Right lung (tissue), 10 donors: Measurements from ENCODE around the gene IWS1. TPM values are rescaled to one million over a fixed set of nuclear protein-coding genes. Genes with fewer than 3 reads are reported as not detected.
"Not testable (repeated sequence)": the region's sequence is repeated elsewhere in the genome, so short reads cannot be mapped to it uniquely, and the experiment has no call there.

Experiments used
- DNase-seq, 2 donors: peaks; one replicate each; pipeline ENCODE4 v3.0.0-alpha.2; 2013
- long read RNA-seq, 8 donors: transcript quantifications; one replicate each; lab custom pipeline, GENCODE V29; 2026
- polyA plus RNA-seq, 5 donors: library from polyadenylated mRNA; unstranded; fragments of 120-200 nt; gene quantifications; one replicate each; pipeline versions ENCODE4 v1.2.1 to v1.2.3, GENCODE V29; 2013; ENCODE audit warnings: inconsistent platforms in 1 of 5, low replicate concordance in 1 of 5; ENCODE audit not compliant: insufficient read length in 5 of 5, insufficient read depth in 1 of 5

IWS1 gene
- 10 to 100 TPM; 52.0 to 73.5 (median 66.0) TPM for polyA plus RNA-seq
- long read RNA-seq, donor 1, partial matches to known transcripts, result 41 of 45 reads
- long read RNA-seq, donor 1, other reads (novel, unspliced or antisense), result 0 of 45 reads
- long read RNA-seq, donor 2, partial matches to known transcripts, result 5 of 9 reads
- long read RNA-seq, donor 2, other reads (novel, unspliced or antisense), result 0 of 9 reads
- long read RNA-seq, donor 3, partial matches to known transcripts, result 10 of 13 reads
- long read RNA-seq, donor 3, other reads (novel, unspliced or antisense), result 0 of 13 reads
- long read RNA-seq, donor 4, partial matches to known transcripts, result 13 of 14 reads
- long read RNA-seq, donor 4, other reads (novel, unspliced or antisense), result 0 of 14 reads
- long read RNA-seq, donor 5, partial matches to known transcripts, result 21 of 23 reads
- long read RNA-seq, donor 5, other reads (novel, unspliced or antisense), result 0 of 23 reads
- long read RNA-seq, donor 6, partial matches to known transcripts, result 18 of 19 reads
- long read RNA-seq, donor 6, other reads (novel, unspliced or antisense), result 0 of 19 reads
- long read RNA-seq, donor 7, partial matches to known transcripts, result 5 of 8 reads
- long read RNA-seq, donor 7, other reads (novel, unspliced or antisense), result 0 of 8 reads
- long read RNA-seq, donor 8, partial matches to known transcripts, result 0 of 2 reads
- long read RNA-seq, donor 8, other reads (novel, unspliced or antisense), result 0 of 2 reads

DNA sequence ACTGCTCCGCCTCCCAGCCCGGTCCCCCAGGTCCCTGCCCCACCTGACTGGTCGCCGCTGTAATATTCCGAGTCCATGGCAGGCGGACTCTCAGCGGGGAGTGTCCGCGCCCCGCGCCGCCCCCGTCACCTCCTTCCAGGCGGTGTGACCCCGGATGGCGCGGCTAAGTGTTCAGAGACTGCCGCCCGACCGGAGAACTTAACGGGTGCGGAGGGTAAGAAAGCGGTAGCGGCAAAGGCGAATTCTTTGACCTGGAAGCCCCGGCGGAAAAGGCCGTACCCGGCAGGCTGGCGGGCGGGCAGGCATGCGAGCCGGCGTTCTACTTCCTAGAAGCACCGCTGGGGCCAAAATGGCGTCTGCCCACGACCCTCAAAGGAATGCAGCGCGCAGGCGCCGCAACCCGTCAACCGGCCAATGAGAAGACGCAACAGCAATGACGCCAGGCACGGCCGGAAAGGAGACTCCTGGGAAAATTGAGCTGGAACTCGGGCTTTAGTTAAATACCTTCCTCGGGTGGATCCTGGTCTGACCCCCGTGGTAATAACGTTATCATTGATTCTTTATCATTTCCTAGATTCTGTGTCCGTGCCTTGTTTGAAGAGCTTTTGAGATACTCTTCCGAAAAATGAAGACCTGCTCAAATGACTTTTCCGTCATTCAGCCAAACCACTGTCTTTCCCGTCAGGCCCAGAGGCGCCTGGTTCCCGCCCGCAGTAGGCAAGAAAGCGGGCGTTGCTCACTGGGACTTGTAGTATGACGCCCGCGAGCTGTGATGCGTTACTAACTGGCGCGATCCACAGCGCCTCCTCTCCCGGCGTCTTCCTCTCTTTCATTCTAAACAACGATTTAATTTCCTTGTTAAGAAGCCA lies at the start of gene IWS1:
Gene IWS1, minus strand, starts transcription at position 358 of the 869 bp plus-strand sequence. Its CDS starts 281 bp downstream, at position 77.
- DNase-seq, result peak; percentile 97

DNA sequence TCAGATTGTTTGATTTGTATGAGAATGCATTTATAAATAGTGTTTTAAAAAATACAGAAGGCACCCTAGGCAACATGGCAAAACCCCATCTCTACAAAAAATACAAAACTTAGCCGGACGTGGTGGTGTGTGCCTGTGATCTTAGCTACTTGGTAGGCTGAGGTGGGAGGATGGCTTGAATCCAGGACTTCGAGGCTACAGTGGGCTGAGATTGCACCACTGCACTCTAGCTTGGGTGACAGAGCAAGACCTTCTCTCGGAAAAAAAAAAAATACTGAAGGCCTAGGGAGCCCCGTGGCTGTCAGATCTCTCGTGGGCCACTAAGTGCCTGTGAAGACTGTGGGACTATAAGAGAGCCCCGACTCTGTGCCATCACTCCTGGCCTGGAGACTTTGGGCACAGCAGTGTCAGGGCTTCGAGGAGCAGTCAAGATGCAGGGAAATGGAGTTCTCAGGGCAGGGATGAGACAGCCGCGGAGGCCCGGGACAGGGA lies 49.7 kb upstream of the IWS1 start:
- DNase-seq, result no peak

DNA sequence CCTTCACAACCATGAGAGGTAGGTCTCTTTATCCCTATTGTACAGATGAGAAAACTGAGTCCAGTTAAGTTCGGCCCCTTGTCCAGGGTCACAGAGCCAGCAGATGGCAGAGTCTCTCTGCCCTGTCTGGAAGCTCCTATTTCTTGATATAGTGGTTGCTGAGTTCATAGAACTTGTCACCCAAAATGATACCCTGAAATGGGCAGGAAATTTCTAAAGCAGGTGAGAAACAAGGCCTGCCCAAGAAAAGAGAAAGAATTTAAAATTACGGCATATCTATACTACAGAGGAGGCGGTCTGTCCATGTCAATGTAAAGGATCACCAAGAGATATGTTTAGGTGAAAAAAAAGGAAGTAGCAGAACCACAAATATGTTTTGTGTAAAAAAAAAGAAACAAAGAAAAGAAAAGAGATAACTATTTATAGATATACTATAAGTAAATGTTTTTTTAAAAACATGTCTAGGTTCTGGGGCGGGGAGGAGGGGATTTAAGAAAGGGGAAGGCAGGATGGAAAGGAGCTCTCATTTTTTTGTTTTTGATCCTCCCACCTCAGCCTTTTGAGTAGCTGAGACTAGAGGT lies 49.0 kb upstream of the IWS1 start:
- no peak for DNase-seq

DNA sequence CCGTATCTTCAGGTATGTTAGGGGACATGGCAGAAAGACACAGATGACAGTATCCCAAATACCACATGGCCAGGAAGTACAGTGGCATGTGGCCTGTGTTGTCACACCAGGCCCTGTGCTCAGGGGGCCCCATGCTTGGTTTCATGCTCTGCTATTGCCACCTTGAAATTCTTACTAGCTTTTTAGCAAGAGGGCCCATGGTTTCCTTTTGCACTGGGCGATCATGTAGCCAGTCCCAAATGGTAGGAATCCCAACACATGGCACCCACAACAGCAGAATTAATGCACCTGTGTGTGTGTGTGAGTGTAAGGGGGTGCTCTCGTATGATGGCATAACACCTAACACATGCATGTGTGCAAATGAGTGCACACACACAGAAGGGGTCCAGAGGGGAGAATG lies 48.4 kb upstream of the IWS1 start:
- DNase-seq, result no peak

DNA sequence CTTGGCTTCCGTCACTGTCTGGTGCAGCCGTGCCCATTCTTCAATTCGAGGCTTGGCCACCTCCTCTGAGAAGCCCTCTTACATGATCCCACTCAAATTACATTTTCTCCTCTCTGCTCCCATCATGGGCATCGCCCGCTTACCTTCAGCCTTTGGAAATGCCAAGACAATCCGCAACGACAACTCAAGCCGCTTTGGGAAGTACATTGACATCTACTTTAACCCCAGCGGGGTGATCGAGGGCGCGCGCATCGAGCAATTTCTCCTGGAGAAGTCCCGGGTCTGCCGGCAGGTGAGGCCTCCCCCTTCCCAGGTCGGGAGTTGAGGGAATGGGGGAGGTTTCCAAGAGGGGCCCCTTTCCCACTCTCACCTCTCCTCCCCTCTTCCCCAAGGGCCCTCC lies 47.5 kb upstream of the IWS1 start:
- no peak for DNase-seq

DNA sequence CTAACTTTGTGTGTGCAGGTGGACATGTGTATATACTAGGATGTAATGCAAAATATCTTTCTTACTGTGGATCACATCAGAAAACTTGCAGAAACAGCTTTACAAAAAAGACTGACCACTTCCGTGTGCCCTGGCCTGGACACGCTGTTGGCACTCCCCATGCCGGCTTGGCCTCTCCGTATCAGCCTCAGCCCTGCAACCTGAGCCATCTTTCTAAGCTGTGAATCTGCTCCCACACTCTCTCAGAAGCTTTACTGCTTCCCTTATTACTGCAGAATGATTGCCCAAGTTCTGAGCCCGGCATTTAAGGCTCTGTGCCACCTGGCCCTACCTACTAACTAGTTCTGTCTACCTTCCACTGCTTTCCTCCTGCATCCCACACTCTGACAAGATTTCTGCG lies 47.0 kb upstream of the IWS1 start:
- DNase-seq, result no peak

DNA sequence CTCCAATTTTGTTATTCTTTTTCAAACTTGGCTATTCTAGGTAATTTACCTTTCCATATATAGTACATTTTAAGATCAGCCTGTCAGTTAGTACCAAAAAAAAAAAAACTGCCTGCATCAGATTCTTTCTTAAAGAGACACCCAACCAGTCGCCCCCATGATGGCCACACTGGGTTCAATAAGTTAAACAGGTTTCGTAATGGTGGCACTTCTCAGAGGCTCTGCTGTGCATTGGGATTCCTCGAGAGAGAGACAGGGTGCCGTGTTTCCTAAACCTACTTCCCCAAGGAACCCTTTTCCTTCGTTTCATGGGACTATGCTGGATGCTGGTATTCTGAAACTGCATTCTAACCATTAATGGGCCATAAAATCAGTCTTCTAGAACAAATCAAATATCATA lies 46.6 kb upstream of the IWS1 start:
- no peak for DNase-seq

DNA sequence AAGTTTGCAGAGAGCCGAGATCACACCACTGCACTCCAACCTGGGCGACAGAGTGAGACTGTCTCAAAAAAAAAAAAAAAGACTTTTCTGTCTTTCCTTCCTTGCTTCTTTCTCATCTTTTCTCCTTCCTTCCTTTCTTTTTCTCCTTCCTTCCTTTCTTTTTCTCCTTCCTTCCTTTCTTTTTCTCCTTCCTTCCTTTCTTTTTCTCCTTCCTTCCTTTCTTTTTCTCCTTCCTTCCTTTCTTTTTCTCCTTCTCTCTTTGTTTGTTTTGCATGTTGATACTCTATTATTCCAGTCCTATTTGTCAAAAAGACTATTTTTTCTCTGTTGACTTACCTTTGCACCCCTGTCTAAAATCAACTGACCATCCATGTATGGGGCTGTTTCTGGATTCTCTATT lies 46.1 kb upstream of the IWS1 start:
- DNase-seq, result not testable (repeated sequence)

DNA sequence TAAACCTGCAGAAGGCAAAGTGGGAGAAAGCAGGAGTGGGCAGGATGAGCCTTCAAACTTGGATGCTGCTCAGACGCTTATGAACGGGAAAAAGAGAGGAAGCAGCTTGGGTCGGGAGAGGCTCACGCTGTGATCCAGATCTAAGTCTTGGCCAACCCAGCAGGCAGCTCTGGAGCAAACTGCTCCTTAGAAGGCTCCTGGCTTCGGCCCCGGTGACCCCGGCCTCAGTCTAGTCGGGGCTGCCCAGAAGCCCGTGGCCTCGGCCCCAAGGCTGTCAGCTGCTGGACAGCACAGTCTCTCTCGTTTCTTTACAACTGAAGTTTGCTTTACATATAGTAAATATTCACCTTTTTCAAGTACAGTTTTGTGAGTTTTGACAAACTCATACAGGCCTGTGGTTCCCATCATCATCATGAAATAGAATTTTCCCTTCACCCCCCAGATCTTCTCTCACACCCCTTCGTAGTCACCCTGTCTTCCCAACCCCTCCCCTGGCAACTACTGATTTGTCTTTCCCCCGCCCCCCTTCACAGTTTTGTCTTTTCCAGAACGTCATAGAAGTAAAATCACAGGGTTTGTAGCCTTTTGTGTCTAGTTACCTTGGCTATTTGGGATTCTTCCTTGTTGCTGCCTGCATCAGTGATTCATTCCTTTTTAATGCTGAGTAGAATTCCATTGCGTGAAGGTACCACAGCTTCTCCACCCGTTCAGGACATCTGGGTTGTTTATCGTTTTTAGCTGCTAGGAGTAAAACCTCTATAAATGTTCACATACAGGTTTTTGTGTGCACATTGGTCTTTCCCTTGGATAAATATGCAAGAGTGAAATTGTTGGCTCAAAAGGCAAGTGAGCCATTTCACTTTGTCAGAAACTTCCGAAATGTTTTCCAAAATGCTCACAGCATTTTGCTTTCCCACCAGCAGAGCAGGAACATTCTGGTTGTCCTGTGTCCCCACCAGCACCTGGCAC lies 44.3 kb upstream of the IWS1 start:
- no peak for DNase-seq

DNA sequence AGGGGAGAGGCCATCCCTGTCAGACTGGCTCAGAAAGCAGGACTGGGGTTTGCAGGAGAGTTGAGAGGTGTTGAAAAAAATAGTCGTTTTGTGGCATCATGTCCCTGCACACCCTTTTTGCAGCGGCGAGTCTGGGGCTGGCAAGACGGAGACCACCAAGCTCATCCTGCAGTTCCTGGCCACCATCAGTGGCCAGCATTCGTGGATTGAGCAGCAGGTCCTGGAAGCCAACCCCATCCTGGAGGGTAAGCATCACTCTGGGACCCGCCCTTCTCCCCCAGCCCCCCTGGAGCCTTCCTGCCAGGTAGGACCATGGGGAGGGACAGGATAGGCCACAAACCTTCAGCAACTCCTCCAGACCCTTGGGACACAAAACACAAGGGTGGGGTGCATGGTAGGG lies 43.4 kb upstream of the IWS1 start:
- DNase-seq, result no peak

DNA sequence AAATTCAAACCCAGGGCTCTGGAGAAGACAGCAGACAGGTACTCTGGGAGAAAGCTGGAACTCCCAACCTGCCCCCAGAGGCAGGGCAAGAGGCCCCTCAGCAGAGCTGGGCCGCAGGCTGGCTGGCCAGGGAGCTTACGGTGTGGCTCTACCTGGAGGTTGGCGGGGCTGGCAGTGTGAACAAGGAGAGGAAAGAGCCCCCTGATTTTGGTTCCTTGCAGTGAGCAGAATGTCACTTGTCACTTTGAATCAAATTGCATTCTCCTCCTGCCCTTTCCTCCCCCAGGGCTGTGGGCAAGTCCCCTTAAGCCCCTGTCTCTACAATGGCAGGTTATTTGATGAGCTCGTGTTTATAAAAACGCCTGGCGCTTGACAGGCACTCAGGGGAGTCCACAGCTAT lies 41.8 kb upstream of the IWS1 start:
- DNase-seq, result no peak

DNA sequence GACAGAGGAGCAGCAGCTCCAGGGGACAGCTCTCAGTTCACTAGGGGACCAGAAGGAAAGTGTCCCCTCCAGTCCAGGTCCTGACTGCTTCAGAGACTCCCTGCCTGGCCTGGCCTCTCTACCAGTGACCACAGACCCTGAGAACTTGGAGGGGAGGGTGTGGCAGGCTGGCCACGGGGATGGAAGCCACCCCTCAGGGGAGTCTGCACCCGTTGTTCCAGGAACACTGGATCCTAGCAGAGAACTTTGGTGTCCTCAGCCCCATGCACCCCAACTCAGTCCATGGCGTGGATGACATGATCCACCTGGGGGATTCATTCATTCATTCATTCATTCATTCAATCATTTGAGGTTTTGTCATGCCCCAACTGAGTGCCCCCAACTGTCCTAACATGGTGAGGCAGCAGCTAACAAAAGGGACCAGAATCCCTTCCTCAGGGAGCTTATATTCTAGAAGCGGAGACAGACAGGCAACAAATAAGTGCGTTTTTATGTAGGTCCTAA lies 41.1 kb upstream of the IWS1 start:
- no peak for DNase-seq

DNA sequence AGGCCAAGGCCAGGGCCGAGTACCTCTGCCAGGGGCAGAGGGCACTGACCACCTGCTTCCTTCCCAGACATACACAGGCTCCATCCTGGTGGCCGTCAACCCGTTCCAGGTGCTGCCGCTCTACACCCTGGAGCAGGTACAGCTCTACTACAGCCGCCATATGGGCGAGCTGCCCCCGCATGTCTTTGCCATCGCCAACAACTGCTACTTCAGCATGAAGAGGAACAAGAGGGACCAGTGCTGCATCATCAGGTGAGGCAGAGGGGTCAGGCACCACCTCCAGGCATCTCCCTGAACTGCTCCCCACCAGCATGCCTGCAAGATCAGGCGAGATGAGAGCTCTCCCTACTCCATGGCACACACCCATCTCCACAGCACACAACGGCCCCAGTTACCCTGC lies 40.3 kb upstream of the IWS1 start:
- DNase-seq, result no peak

DNA sequence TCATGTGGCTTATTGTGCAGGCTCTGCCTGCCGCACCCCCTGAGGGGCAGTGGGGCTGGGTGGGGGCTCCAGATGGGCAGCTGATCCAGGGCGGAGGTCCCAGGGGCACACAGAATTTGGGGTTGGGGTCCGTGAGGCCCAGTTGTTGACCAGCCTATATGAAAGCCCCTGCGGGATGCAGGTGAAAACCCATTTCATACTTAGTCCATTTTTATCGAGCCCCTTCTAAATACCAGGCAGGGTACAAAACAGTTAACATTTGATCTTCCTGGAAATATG lies 39.8 kb upstream of the IWS1 start:
- no peak for DNase-seq

DNA sequence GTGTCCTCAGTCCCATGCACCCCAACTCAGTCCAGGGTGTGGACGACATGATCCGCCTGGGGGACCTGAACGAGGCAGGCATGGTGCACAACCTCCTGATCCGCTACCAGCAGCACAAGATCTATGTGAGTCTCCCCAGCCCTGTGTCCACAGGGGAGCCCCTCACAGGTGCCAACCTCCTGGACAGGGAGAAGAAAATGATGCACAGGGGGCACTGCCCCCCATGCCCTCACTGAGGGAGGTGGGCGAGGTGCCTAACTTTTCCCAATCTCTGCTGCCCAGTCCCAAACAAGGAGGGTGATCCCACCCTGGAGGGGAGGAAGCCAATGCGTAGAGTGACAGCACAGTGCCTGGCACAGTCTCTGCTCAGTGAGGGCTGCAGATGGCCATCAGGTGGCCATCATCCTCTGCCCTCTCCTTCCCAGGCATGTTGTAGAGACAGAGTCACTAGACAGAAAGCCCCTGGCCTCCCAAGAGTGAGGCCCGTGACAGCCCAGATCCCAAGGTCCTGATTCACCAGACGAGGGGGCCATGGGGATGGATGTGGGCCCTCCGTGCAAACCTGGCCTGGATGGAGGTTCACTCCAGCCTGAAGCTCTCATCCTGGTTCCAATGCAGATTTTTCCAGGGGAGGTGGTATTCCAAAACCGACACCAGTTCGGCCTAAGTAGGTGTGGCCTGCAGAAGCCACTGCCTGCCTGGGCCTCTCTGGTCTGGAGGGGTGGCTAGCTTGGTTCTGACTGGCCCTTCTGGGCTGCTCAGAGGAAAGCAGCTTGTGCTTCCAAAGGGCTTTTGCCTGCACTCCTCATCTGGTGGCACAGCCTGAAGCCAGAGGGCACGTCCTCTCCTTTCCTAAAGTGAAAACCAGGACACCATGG lies 39.2 kb upstream of the IWS1 start:
- no peak for DNase-seq

DNA sequence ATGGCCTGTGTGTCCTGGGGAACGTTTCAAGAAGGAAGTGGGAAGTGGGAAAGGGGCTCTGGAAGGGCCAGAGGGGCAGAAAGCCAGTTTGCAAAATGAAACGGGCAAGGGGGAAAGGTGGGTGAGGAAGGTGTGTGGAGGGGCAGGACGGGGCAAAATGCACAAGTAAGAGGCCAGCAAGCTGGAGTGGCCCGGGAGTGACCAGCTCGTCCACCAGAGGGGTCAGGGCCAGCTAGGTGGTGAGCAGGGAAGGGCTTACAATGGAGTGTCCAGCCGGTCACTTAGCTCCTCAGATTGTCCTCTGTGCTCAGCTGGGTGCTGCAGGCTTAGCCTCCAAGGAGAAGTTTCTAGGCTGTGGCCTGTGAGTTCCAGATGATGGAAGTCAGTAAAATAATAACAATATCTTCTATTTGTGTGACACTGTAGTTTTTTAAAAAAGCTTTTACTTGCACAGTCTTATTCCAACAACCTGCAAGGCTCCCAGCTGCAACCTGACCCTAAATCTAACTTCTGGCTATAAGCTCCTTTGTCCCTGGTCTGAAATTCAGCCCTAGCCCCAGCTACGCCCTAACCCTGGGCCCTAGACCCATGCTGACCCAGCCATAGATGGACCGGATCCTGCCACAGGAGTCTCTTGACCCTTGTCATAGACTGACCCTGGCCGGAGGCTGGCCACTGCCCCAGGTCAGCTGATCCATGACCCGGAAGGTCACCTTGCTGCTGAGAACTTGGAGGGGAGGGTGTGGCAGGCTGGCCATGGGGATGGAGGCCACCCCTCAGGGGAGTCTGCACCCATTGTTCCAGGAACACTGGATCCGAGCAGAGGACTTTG lies 38.4 kb upstream of the IWS1 start:
- no peak for DNase-seq

DNA sequence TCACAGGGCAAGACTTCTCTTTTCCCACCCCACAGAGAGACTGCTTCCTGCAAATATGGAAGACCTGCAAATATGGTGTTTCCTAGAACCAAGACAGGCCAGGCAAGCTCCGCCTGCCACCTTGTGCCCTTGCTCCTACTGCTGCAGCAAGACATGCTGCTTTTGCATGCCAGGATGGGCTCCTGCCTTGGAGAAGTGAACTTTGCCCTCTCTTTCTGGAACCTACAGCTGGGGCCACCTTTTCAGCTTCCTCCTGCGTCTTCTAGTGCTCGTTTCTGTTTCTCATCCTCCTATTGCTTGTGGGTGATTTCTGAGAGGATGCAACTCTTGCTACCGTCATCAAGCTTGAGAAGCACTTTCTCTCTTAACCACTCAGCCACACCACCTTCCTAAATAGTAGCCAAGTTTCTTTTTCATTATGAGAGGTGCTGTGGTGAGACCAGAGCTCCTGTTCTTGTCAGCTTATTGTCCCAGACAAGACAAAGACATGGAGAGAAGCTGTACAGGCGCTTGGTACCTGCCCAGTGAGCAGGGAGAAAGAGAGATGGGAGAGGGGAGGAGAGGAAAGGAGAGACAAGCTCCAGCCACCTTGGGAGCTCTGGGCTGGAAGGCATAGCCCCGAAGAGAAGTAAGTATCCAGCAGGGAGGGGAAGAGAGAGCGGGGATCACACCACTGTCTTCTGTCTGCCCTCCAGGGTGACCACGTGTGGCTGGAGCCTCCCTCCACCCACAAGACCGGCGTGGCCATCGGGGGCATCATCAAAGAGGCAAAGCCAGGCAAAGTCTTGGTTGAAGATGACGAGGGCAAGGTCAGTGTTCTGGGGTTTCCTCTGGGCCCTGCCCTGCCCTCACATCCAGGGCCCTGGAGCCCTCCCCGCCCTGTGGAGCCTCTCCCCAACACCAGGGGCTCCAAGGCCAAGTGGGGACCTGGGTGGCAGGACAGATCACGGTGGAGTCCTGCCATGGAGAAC lies 37.5 kb upstream of the IWS1 start:
- DNase-seq, result no peak
